Spinal cord (tissue), 10 donors: Measurements from ENCODE around the gene NRL. TPM values are rescaled to one million over a fixed set of nuclear protein-coding genes. Genes with fewer than 3 reads are reported as not detected.
"Not testable (repeated sequence)": the region's sequence is repeated elsewhere in the genome, so short reads cannot be mapped to it uniquely, and the experiment has no call there.

ENCODE experiments used
- DNase-seq, 6 donors: peaks; one replicate each; pipeline versions ENCODE4 v3.0.0 to v3.0.0-alpha.2; 2013 to 2015; ENCODE audit warnings: low spot score in 6 of 6, low read depth in 4 of 6
- H3K27ac ChIP-seq: one replicate; pipeline ENCODE4 v1.5.1; 2013; ENCODE audit warnings: low read depth, low read length, control low read depth
- H3K27me3 ChIP-seq: one replicate; pipeline ENCODE4 v1.6.1; 2013; ENCODE audit warnings: low read length; ENCODE audit not compliant: control insufficient read depth, insufficient read depth
- H3K36me3 ChIP-seq: one replicate; pipeline ENCODE4 v1.6.1; 2013; ENCODE audit warnings: low read length; ENCODE audit not compliant: control insufficient read depth, insufficient read depth
- H3K4me1 ChIP-seq: one replicate; pipeline ENCODE4 v1.6.1; 2013; ENCODE audit warnings: low read length; ENCODE audit not compliant: control insufficient read depth, insufficient read depth
- H3K4me3 ChIP-seq: one replicate; pipeline ENCODE4 v1.5.1; 2013; ENCODE audit warnings: low read depth, low read length, control low read depth
- H3K9me3 ChIP-seq: one replicate; pipeline ENCODE4 v1.6.1; 2013; ENCODE audit warnings: low read length; ENCODE audit not compliant: control insufficient read depth, insufficient read depth
- WGBS: methylation state at CpG from one replicate; pipeline ENCODE4 v1.1.5; 2013; ENCODE audit warnings: missing lambda C conversion rate; ENCODE audit not compliant: insufficient coverage; 5-methylcytosine and 5-hydroxymethylcytosine counted together
- polyA plus RNA-seq, 2 donors: library from polyadenylated mRNA; unstranded; fragments of 120-200 nt; gene quantifications; one replicate each; pipeline ENCODE4 v1.2.1, GENCODE V29; 2013; ENCODE audit not compliant: insufficient read length in 2 of 2
- small RNA-seq: library from RNA; depleted of rRNA; stranded (forward); fragments of <200 nt; gene quantifications from one replicate; pipeline ENCODE3, GENCODE V24; 2014; ENCODE audit warnings: low replicate concordance
- total RNA-seq, 2 donors: library from RNA; depleted of rRNA in 1 of 2; stranded (reverse); fragments of 120-200 nt in 1 of 2; fragments of >200 nt in 1 of 2; gene quantifications; one replicate each; pipeline versions ENCODE4 v1.2.3 to v1.2.4, GENCODE V29; 2013 to 2014
- donor health status: healthy.

The NRL gene
- total and polyA plus RNA-seq, 4 donors: 1.8 to 4.8 (median 2.9) TPM

DNA sequence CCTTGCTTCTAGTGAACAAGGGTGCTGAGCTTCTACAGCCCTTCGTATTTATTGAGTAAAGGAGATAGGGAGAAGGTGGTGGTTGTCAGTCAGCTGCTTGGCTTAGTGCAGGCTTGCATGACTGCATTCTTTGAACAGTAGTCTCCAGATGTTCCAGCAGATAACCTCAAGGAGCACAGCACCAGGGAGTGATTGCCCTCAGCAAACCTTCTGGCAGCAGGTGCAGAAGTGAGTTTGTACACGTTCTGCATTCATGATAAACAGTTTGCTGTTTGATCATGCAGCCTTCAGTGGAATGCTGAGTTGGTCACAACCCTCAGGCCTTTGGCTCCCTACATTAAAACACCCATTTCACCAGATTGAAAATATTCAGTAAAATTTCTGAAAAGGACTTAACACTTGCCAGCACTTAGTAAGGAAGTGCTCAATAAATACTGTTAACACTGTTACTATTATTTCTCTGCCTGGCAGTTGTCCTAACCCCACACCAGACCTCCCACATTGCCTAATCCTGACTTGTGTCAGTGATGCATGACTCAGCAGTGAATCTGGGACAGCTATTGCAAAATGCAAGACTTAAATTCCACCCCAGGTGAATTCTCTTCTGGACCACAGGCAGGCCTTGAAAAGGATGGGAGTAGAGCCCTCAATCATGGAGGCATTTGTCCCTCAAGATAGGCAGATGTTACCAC is 81.9 kb downstream of the NRL start:
- 86% methylated on average over 1 of the region's 2 CpGs for WGBS
- Histone ChIP-seq H3K4me1 (peaks cover 7% of the 10 kb centered on the region), H3K27ac (no peak overlapping the region), H3K27me3 (no peaks in the 10 kb centered on the region), H3K36me3 (no peaks in the 10 kb centered on the region), H3K9me3 (no peaks in the 10 kb centered on the region), H3K4me3 (no peak overlapping the region)
- no peak for DNase-seq

DNA sequence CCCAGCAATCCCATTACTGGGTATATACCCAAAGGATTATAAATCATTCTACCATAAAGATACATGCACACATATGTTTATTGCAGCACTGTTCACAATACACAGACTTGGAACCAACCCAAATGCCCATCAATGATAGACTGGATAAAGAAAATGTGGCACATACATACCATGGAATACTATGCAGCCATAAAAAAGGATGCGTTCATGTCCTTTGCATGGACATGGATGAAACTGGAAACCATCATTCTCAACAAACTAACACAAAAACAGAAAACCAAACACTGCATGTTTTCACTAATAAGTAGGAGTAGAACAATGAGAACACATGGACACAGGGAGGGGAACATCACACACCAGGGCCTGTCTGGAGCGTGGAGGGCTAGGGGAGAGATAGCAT is 83.4 kb downstream of the NRL start:
- not testable (repeated sequence) for H3K36me3 ChIP-seq, H3K4me1 ChIP-seq, H3K27me3 ChIP-seq, H3K27ac ChIP-seq, H3K9me3 ChIP-seq, DNase-seq, H3K4me3 ChIP-seq
- WGBS: no CpG with 5 or more reads among the region's 2 CpGs

DNA sequence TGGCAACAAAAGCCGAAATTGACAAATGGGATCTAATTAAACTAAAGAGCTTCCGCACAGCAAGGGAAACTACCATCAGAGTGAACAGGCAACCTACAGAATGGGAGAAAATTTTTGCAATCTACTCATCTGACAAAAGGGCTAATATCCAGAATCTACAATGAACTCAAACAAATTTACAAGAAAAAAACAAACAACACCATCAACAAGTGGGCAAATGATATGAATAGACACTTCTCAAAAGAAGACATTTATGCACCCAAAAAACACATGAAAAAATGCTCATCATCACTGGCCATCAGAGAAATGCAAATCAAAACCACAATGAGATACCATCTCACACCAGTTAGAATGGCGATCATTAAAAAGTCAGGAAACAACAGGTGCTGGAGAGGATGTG is 85.1 kb downstream of the NRL start:
- H3K27ac ChIP-seq, H3K36me3 ChIP-seq, H3K9me3 ChIP-seq, H3K4me3 ChIP-seq, DNase-seq, H3K4me1 ChIP-seq, H3K27me3 ChIP-seq: not testable (repeated sequence)
- no CpG with 5 or more reads among the region's 3 CpGs for WGBS

Small RNA genes within 50 kb of the gene (small RNA-seq; reads per million reads assigned to genes)
- gene RNA5SP383: 0.32 reads per million, percentile 32 among the genes with 10 or more reads in this experiment

Other genes starting within 250 kb of the NRL start
- 10 to 100 TPM; 14.1 to 19.9 TPM for gene DHRS4, start 161.2 kb downstream of the NRL start, total RNA-seq
- 10 to 100 TPM; 16.5 to 22.7 TPM for gene DHRS4, start 161.2 kb downstream of the NRL start, polyA plus RNA-seq
- gene DHRS4L2, start 126.0 kb downstream of the NRL start, total RNA-seq: 10 to 100 TPM in 1 of 2 donors, 1 to 10 TPM in 1; 5.6 to 22.5 TPM
- gene DHRS4L2, start 126.0 kb downstream of the NRL start, polyA plus RNA-seq: 10 to 100 TPM; 10.8 to 17.0 TPM
- 10 to 100 TPM; 10.2 to 11.9 TPM for gene CARMIL3, start 62.9 kb downstream of the NRL start, total RNA-seq
- gene CARMIL3, start 62.9 kb downstream of the NRL start, polyA plus RNA-seq: 10 to 100 TPM; 32.9 to 43.2 TPM
- gene CPNE6, start 43.4 kb downstream of the NRL start, total RNA-seq: 10 to 100 TPM in 1 of 2 donors, 1 to 10 TPM in 1; 1.7 to 55.7 TPM
- gene CPNE6, start 43.4 kb downstream of the NRL start, polyA plus RNA-seq: 10 to 100 TPM; 14.1 to 15.1 TPM
- 1 to 10 TPM; 3.9 to 5.1 TPM for gene PCK2, start 20.6 kb downstream of the NRL start, total RNA-seq
- 1 to 10 TPM; 6.6 to 7.0 TPM for gene PCK2, start 20.6 kb downstream of the NRL start, polyA plus RNA-seq
- gene DCAF11, start 172 bp downstream of the NRL start, total RNA-seq: 10 to 100 TPM; 62.1 to 66.9 TPM
- gene DCAF11, start 172 bp downstream of the NRL start, polyA plus RNA-seq: 10 to 100 TPM; 59.5 to 64.1 TPM
- under 1 TPM in 1 of 2 donors, not detected in 1; 0.77 TPM for gene FITM1, start 15.7 kb upstream of the NRL start, total RNA-seq
- gene FITM1, start 15.7 kb upstream of the NRL start, polyA plus RNA-seq: 1 to 10 TPM; 1.1 to 1.2 TPM
- 100 to 1,000 TPM in 1 of 2 donors, 10 to 100 TPM in 1; 49.0 to 134 TPM for gene PSME1, start 21.2 kb upstream of the NRL start, total RNA-seq
- 100 to 1,000 TPM in 1 of 2 donors, 10 to 100 TPM in 1; 96.2 to 103 TPM for gene PSME1, start 21.2 kb upstream of the NRL start, polyA plus RNA-seq
- gene EMC9, start 26.6 kb upstream of the NRL start, total RNA-seq: 10 to 100 TPM; 11.0 to 20.1 TPM
- gene EMC9, start 26.6 kb upstream of the NRL start, polyA plus RNA-seq: 10 to 100 TPM; 31.2 to 37.2 TPM
- gene PSME2, start 31.7 kb upstream of the NRL start, total RNA-seq: 100 to 1,000 TPM in 1 of 2 donors, 10 to 100 TPM in 1; 59.4 to 136 TPM
- 100 to 1,000 TPM; 112 to 115 TPM for gene PSME2, start 31.7 kb upstream of the NRL start, polyA plus RNA-seq
- gene RNF31, start 32.5 kb upstream of the NRL start, total RNA-seq: 10 to 100 TPM; 17.8 to 47.3 TPM
- 10 to 100 TPM; 50.2 to 56.8 TPM for gene RNF31, start 32.5 kb upstream of the NRL start, polyA plus RNA-seq
- gene IRF9, start 46.3 kb upstream of the NRL start, total RNA-seq: 10 to 100 TPM; 50.0 to 81.4 TPM
- 10 to 100 TPM; 68.6 to 74.0 TPM for gene IRF9, start 46.3 kb upstream of the NRL start, polyA plus RNA-seq
- 10 to 100 TPM; 18.7 to 21.8 TPM for gene REC8, start 57.1 kb upstream of the NRL start, total RNA-seq
- 100 to 1,000 TPM in 1 of 2 donors, 10 to 100 TPM in 1; 95.9 to 129 TPM for gene REC8, start 57.1 kb upstream of the NRL start, polyA plus RNA-seq
- 10 to 100 TPM in 1 of 2 donors, 1 to 10 TPM in 1; 9.2 to 28.2 TPM for gene IPO4, start 73.9 kb upstream of the NRL start, total RNA-seq
- gene IPO4, start 73.9 kb upstream of the NRL start, polyA plus RNA-seq: 10 to 100 TPM; 19.4 to 22.7 TPM
- gene TM9SF1, start 80.5 kb upstream of the NRL start, total RNA-seq: 10 to 100 TPM; 36.6 to 62.9 TPM
- 10 to 100 TPM; 30.7 to 36.8 TPM for gene TM9SF1, start 80.5 kb upstream of the NRL start, polyA plus RNA-seq
- gene TSSK4, start 90.7 kb upstream of the NRL start, total RNA-seq: not detected
- gene TSSK4, start 90.7 kb upstream of the NRL start, polyA plus RNA-seq: 10 to 100 TPM in 1 of 2 donors, 1 to 10 TPM in 1; 7.4 to 15.2 TPM
- gene CHMP4A, start 98.5 kb upstream of the NRL start, total RNA-seq: 10 to 100 TPM; 23.2 to 44.2 TPM
- gene CHMP4A, start 98.5 kb upstream of the NRL start, polyA plus RNA-seq: 10 to 100 TPM; 48.9 to 62.9 TPM
- 10 to 100 TPM; 22.1 to 46.2 TPM for gene MDP1, start 101.1 kb upstream of the NRL start, total RNA-seq
- 10 to 100 TPM; 19.5 to 21.3 TPM for gene MDP1, start 101.1 kb upstream of the NRL start, polyA plus RNA-seq
- gene NEDD8, start 117.4 kb upstream of the NRL start, total RNA-seq: 100 to 1,000 TPM in 1 of 2 donors, 10 to 100 TPM in 1; 79.6 to 278 TPM
- 100 to 1,000 TPM; 229 to 250 TPM for gene NEDD8, start 117.4 kb upstream of the NRL start, polyA plus RNA-seq
- 10 to 100 TPM; 57.5 to 77.4 TPM for gene GMPR2, start 118.0 kb upstream of the NRL start, total RNA-seq
- gene GMPR2, start 118.0 kb upstream of the NRL start, polyA plus RNA-seq: 10 to 100 TPM; 84.0 to 96.9 TPM
- 10 to 100 TPM; 41.9 to 64.1 TPM for gene TINF2, start 127.7 kb upstream of the NRL start, total RNA-seq
- 10 to 100 TPM; 51.8 to 59.1 TPM for gene TINF2, start 127.7 kb upstream of the NRL start, polyA plus RNA-seq
- 1 to 10 TPM in 1 of 2 donors, under 1 TPM in 1; 0.99 to 6.2 TPM for gene TGM1, start 148.2 kb upstream of the NRL start, total RNA-seq
- 1 to 10 TPM; 4.9 to 6.1 TPM for gene TGM1, start 148.2 kb upstream of the NRL start, polyA plus RNA-seq
- gene RABGGTA, start 156.6 kb upstream of the NRL start, total RNA-seq: 10 to 100 TPM; 23.1 to 23.5 TPM
- 10 to 100 TPM; 31.8 to 42.9 TPM for gene RABGGTA, start 156.6 kb upstream of the NRL start, polyA plus RNA-seq
- 10 to 100 TPM; 12.6 to 20.2 TPM for gene DHRS1, start 184.8 kb upstream of the NRL start, total RNA-seq
- gene DHRS1, start 184.8 kb upstream of the NRL start, polyA plus RNA-seq: 10 to 100 TPM; 31.1 to 47.5 TPM
- gene NOP9, start 184.9 kb upstream of the NRL start, total RNA-seq: 10 to 100 TPM; 18.7 to 21.5 TPM
- gene NOP9, start 184.9 kb upstream of the NRL start, polyA plus RNA-seq: 10 to 100 TPM; 25.7 to 27.7 TPM
- 10 to 100 TPM in 1 of 2 donors, 1 to 10 TPM in 1; 4.9 to 14.8 TPM for gene CIDEB, start 193.0 kb upstream of the NRL start, total RNA-seq
- gene CIDEB, start 193.0 kb upstream of the NRL start, polyA plus RNA-seq: 1 to 10 TPM; 6.3 to 7.8 TPM
- gene LTB4R2, start 195.2 kb upstream of the NRL start, total RNA-seq: 1 to 10 TPM; 1.4 to 3.6 TPM
- 1 to 10 TPM; 2.5 to 3.3 TPM for gene LTB4R2, start 195.2 kb upstream of the NRL start, polyA plus RNA-seq
- gene LTB4R, start 196.6 kb upstream of the NRL start, total RNA-seq: 1 to 10 TPM; 2.7 to 2.8 TPM
- gene LTB4R, start 196.6 kb upstream of the NRL start, polyA plus RNA-seq: 1 to 10 TPM; 3.8 to 6.2 TPM
- 1 to 10 TPM; 3.5 to 9.0 TPM for gene ADCY4, start 220.1 kb upstream of the NRL start, total RNA-seq
- gene ADCY4, start 220.1 kb upstream of the NRL start, polyA plus RNA-seq: 10 to 100 TPM; 11.9 to 16.0 TPM
- gene RIPK3, start 225.0 kb upstream of the NRL start, total RNA-seq: 1 to 10 TPM; 1.4 to 3.1 TPM
- 1 to 10 TPM; 1.4 to 2.0 TPM for gene RIPK3, start 225.0 kb upstream of the NRL start, polyA plus RNA-seq